Measurements from ENCODE around the gene SEMG2.

GRCh38 chr20:45253261-45253660 is 32.1 kb downstream of the SEMG2 start:
- TF ChIP-seq CTCF (IDR thresholded peaks at IDR 0.05): no peak
- no peak for TF ChIP-seq POLR2A (IDR thresholded peaks at IDR 0.05)
